Mucosa of descending colon (tissue), 3 donors: Measurements from ENCODE around the gene RAD51B. TPM values are rescaled to one million over a fixed set of nuclear protein-coding genes. Genes with fewer than 3 reads are reported as not detected.

Experiments used
- ATAC-seq: fragments of 200-7000 bp; cut with Tn5 transposase; one replicate; pipeline ENCODE4 v1.9.1; 2020; ENCODE audit warnings: mild to moderate bottlenecking, moderate library complexity
- DNase-seq, 3 donors: peaks; one replicate each; pipeline ENCODE4 v3.0.0-alpha.2; 2020
- H3K36me3 ChIP-seq: fragments of 200-600 bp; one replicate; pipeline ENCODE4 v1.8.0; 2021; ENCODE audit warnings: low read depth, mild to moderate bottlenecking
- H3K4me1 ChIP-seq: fragments of 200-600 bp; one replicate; pipeline ENCODE4 v1.8.0; 2021; ENCODE audit warnings: low read depth, mild to moderate bottlenecking
- H3K4me3 ChIP-seq: fragments of 200-600 bp; one replicate; pipeline ENCODE4 v1.8.0; 2021; ENCODE audit warnings: mild to moderate bottlenecking
- H3K9me3 ChIP-seq: fragments of 200-600 bp; one replicate; pipeline ENCODE4 v1.8.0; 2021; ENCODE audit warnings: mild to moderate bottlenecking
- intact Hi-C, 2 donors: fragments of 100-400 bp; cut with DNase I in 1 of 2; cut with micrococcal nuclease in 1 of 2; formaldehyde crosslinking; loops; one replicate each; pipeline versions ENCODE4 v1.11.0 to v1.11.1; 2022; cut with DNase I, micrococcal nuclease
- total RNA-seq, 3 donors: library from RNA; stranded (reverse); fragmentation: NEBNext Ultra II Directional in 2 of 3; extraction: Animal tissue kit (Norgen Biotek cat#: 25700) in 2 of 3; gene quantifications; one replicate each; pipeline versions ENCODE4 v1.2.1 to v1.2.4, GENCODE V29; 2021 to 2023
- TF ChIP-seq, protein P1 (sequence below): fragments of 200-600 bp; IDR thresholded peaks from one replicate; pipeline ENCODE4 v1.8.0; 2022; ENCODE audit warnings: antibody characterized with exemption, mild to moderate bottlenecking
- donor health status: DM: no; HTN: no; CAD: no; lungs with moderate emphysema.
- donor health status: DM: no; HTN: no; CAD: no.
- donor health status: DM: no; HTN: yes; CAD: no.

Gene RAD51B
- total RNA-seq, 3 donors from 2014 or later, result 15.8 to 23.3 (median 20.9) TPM

DNA sequence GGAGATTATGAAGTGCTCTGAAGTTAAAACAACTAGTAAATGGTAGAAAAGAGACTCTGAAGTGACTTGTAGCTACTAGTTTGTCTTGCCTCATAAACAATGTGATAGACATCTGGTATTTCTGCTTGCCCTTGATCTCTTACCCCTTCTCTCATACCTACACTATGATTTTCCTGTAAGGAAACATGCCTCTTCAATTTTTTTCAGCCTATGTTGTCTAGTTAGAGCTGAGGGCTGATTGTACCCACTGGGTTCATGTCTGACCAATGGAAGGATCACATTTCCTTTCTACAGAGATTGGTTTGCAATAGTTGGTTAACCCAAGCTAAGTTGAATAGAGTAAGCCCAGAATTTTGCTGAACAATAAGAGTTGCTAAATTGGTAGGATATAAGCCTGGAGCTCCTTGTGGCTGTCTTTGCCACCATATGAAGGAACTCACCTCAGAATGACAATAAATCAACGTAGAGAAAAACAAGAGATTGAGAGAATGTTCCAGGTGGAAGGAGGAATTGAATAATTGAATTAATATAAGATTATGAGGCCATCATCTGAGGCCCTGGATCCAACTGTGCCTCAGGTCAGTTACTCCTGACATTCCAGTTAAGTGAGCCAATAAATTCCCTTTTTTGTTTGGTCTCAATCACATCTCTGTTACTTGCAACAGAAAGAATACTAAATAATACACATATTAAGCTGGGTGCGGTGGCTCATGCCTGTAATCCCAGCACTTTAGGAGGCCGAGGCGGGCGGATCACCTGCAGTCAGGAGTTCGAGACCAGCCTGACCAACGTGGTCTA, 626.9 kb downstream of the RAD51B start:
- DNase-seq, result no peak
- ATAC-seq, result no peak
- Histone ChIP-seq H3K4me3 (no peak overlapping the region), H3K4me1 (no peaks in the 10 kb centered on the region), H3K36me3 (no peaks in the 10 kb centered on the region), H3K9me3 (no peaks in the 10 kb centered on the region)
- TF ChIP-seq, protein P1, sequence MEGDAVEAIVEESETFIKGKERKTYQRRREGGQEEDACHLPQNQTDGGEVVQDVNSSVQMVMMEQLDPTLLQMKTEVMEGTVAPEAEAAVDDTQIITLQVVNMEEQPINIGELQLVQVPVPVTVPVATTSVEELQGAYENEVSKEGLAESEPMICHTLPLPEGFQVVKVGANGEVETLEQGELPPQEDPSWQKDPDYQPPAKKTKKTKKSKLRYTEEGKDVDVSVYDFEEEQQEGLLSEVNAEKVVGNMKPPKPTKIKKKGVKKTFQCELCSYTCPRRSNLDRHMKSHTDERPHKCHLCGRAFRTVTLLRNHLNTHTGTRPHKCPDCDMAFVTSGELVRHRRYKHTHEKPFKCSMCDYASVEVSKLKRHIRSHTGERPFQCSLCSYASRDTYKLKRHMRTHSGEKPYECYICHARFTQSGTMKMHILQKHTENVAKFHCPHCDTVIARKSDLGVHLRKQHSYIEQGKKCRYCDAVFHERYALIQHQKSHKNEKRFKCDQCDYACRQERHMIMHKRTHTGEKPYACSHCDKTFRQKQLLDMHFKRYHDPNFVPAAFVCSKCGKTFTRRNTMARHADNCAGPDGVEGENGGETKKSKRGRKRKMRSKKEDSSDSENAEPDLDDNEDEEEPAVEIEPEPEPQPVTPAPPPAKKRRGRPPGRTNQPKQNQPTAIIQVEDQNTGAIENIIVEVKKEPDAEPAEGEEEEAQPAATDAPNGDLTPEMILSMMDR, result no peak
- intact Hi-C loops, result loop anchor here in 1 of 2 donors (10.0 kb wide), 1 partner anchor 142 kb away; no protein-coding TSS in a partner anchor

DNA sequence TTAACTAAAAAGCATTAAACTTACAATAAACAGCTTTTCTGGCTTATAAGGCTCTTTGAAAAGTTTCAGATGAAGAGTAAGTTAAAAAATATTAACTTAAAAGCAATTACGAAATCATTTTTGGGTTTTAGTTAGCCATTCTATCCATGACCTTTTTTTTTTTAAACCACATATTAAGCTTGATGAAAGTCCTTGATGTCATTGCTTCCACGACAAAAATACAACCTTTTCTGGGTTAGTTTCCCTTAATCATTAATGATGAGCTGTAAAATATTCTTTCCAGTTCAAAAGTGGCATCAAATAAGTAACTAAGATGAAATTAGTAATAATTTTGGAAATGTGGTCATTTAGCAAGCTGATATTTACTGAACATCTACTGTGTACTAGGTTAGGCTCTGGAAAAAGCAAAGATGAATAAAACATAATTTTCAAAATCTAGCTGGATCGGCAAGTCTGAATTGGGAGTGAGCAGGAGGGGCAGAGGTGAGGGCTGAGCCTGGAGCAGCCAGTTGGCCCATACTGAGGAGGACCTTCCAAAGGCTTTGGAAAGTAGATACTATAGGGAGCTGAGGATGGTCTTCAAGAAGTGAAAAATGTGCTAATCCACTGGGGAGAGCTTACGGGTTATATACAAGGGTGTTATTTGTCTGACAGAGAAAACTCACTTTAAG, 628.1 kb downstream of the RAD51B start:
- DNase-seq, result no peak
- no peak overlapping the region for H3K4me3 ChIP-seq
- TF ChIP-seq, protein P1, result no peak
- ATAC-seq, result no peak
- intact Hi-C loops, result loop anchor here in 1 of 2 donors (10.0 kb wide), 1 partner anchor 143 kb away; no protein-coding TSS in a partner anchor
- no peaks in the 10 kb centered on the region for H3K4me1 ChIP-seq
- no peaks in the 10 kb centered on the region for H3K36me3 ChIP-seq
- H3K9me3 ChIP-seq, result no peaks in the 10 kb centered on the region

GRCh38 chr14:68448252-68448902, 628.8 kb downstream of the RAD51B start:
- DNase-seq, result no peak
- H3K36me3 ChIP-seq, result no peaks in the 10 kb centered on the region
- TF ChIP-seq, protein P1, result no peak
- intact Hi-C loops, result loop anchor here in 1 of 2 donors (10.0 kb wide), 1 partner anchor 144 kb away; no protein-coding TSS in a partner anchor
- H3K4me3 ChIP-seq, result no peak overlapping the region
- H3K4me1 ChIP-seq, result no peaks in the 10 kb centered on the region
- ATAC-seq, result no peak
- H3K9me3 ChIP-seq, result no peaks in the 10 kb centered on the region

DNA sequence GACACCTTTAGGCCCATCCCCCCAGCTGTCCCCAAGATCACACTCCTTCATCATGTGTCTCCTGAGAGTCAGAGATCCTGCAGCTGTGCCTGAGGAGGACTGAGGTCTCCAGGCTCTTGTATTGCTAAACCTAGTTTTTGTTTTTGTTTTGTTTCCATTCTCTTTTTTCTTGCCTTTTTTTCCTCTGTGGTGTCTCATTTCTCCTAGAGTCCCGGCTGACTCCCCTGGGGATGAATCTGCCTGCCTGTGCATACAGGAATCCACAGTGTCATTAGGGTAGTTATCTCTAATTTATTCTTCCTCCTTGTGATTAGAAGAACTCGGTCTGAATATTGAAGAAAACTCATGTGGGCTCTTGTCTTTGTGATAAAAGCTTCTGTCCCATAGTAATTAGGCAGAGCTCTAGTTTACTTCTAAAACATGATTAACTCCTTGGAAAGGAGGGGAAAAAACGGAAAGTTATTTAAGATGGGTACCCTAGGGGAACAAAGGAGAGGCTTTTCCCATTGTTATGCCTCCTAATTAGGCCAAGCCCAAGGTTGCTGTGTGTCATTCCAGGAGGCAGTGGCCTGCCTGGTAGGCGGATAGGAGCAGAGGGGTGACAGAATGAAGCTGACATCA, 630.1 kb downstream of the RAD51B start:
- ATAC-seq (no peak), DNase-seq (no peak)
- Histone ChIP-seq H3K36me3 (no peaks in the 10 kb centered on the region), H3K4me3 (no peak overlapping the region), H3K4me1 (no peaks in the 10 kb centered on the region), H3K9me3 (peaks cover 3% of the 10 kb centered on the region)
- TF ChIP-seq, protein P1, result no peak
- intact Hi-C loops, result loop anchor here in 1 of 2 donors (10.0 kb wide), 1 partner anchor 145 kb away; no protein-coding TSS in a partner anchor

DNA sequence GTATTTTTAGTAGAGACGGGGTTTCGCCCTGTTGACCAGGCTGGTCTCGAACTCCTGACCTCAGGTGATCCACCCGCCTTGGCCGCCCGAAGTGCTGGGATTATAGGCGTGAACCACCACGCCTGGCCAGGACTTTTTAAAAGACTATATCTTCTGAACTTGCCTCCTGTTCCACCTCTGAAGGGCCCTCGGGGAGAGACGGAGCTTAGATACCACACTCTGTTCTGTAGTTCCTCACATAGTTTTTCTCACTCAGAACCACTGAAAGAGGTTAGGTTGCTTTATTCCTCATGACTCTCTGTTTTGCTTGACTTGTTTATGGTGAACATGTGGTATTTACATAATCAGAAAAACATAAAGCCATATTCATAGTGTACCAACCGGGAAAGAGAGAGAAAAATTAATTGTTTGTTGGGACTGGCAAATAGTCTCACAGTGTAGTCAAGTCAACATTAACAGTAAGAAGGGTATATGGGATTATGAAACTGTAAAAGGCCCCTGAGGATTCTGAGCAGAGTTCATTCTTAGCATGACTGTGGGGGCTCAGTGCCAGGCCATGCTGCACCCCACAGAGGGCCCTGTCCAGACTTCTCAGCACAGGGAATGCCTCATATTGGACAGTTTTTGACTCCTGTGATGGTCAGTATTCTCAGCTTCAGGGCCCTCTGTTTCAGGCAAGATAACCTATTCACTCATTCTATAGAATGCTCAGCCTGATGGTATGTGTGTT, 631.0 kb downstream of the RAD51B start:
- H3K4me1 ChIP-seq, result no peaks in the 10 kb centered on the region
- TF ChIP-seq, protein P1, result no peak
- no peaks in the 10 kb centered on the region for H3K36me3 ChIP-seq
- intact Hi-C loops, result no loop called here
- peaks cover 6% of the 10 kb centered on the region for H3K9me3 ChIP-seq
- no peak overlapping the region for H3K4me3 ChIP-seq
- ATAC-seq, result no peak
- DNase-seq, result no peak
